Stimulated activated naive B cell treated with anti-CD40 and anti-IgM and Interleukin-4, amounts not matched to agents 10 μg/mL and 1 μg/mL and 100 μg/mL, for 72 hours (primary cell): ENCODE measurements around the gene LRMDA.

Experiments used
- ATAC-seq, 2 donors: fragments of 150-1000 bp; cut with Tn5 transposase; replicated peaks; 2 replicates each; pipeline ENCODE4 v1.10.0; 2021; ENCODE audit warnings: moderate library complexity in 1 of 2
- DNase-seq: peaks from one replicate; pipeline ENCODE4 v3.0.0; 2021
- H3K27ac Mint-ChIP-seq: one replicate; pipeline ENCODE4 v1.8.0; 2022; ENCODE audit warnings: mild to moderate bottlenecking, mixed read lengths
- H3K27me3 Mint-ChIP-seq, 2 donors: one replicate each; pipeline ENCODE4 v1.8.0; 2022; ENCODE audit warnings: mixed read lengths in 2 of 2
- H3K36me3 Mint-ChIP-seq, 2 donors: one replicate each; pipeline ENCODE4 v1.8.0; 2022; ENCODE audit warnings: mixed read lengths in 2 of 2, mild to moderate bottlenecking in 1 of 2
- H3K4me1 Mint-ChIP-seq, 2 donors: one replicate each; pipeline ENCODE4 v1.8.0; 2022; ENCODE audit warnings: mixed read lengths in 2 of 2, mild to moderate bottlenecking in 1 of 2
- H3K4me3 Mint-ChIP-seq, 2 donors: one replicate each; pipeline ENCODE4 v1.8.0; 2022; ENCODE audit warnings: mild to moderate bottlenecking in 2 of 2, mixed read lengths in 2 of 2, moderate library complexity in 1 of 2
- H3K9me3 Mint-ChIP-seq, 2 donors: one replicate each; pipeline ENCODE4 v1.8.0; 2022; ENCODE audit warnings: mixed read lengths in 2 of 2, mild to moderate bottlenecking in 1 of 2

Gene LRMDA

GRCh38 chr10:75476569-75476968 is 45.1 kb downstream of the LRMDA start:
- DNase-seq, result no peak
- Mint-ChIP-seq H3K27ac (no peak overlapping the region), H3K9me3 (peaks cover 3 to 4% of the 10 kb centered on the region in 2 donors), H3K4me1 (no peaks in the 10 kb centered on the region), H3K4me3 (no peak overlapping the region), H3K27me3 (no peaks in the 10 kb centered on the region), H3K36me3 (no peaks in the 10 kb centered on the region)
- no peak for ATAC-seq

GRCh38 chr10:75476985-75477384 is 45.6 kb downstream of the LRMDA start:
- DNase-seq (no peak), ATAC-seq (no peak)
- no peaks in the 10 kb centered on the region for H3K27me3 Mint-ChIP-seq
- H3K9me3 Mint-ChIP-seq, result peaks cover 3 to 4% of the 10 kb centered on the region in 2 donors
- H3K4me1 Mint-ChIP-seq, result no peaks in the 10 kb centered on the region
- no peak overlapping the region for H3K27ac Mint-ChIP-seq
- no peak overlapping the region for H3K4me3 Mint-ChIP-seq
- H3K36me3 Mint-ChIP-seq, result no peaks in the 10 kb centered on the region

- Mint-ChIP-seq H3K9me3 (peaks cover 3 to 4% of the 10 kb centered on the region in 2 donors), H3K4me3 (no peak overlapping the region), H3K4me1 (no peaks in the 10 kb centered on the region), H3K36me3 (no peaks in the 10 kb centered on the region), H3K27ac (no peak overlapping the region), H3K27me3 (no peaks in the 10 kb centered on the region)
- DNase-seq (no peak), ATAC-seq (no peak)
Observed at GRCh38 chr10:75477680-75478079, 46.3 kb downstream of the LRMDA start.

- no peak overlapping the region for H3K4me3 Mint-ChIP-seq
- no peaks in the 10 kb centered on the region for H3K9me3 Mint-ChIP-seq
- no peak overlapping the region for H3K27ac Mint-ChIP-seq
- ATAC-seq (no peak), DNase-seq (no peak)
- H3K4me1 Mint-ChIP-seq, result no peaks in the 10 kb centered on the region
- no peaks in the 10 kb centered on the region for H3K27me3 Mint-ChIP-seq
- no peaks in the 10 kb centered on the region for H3K36me3 Mint-ChIP-seq
Observed at GRCh38 chr10:75480374-75480773, 49.0 kb downstream of the LRMDA start.

GRCh38 chr10:75483188-75483587 is 51.8 kb downstream of the LRMDA start:
- Mint-ChIP-seq H3K4me1 (no peaks in the 10 kb centered on the region), H3K36me3 (no peaks in the 10 kb centered on the region), H3K9me3 (no peaks in the 10 kb centered on the region), H3K27ac (no peak overlapping the region), H3K4me3 (no peak overlapping the region), H3K27me3 (peaks cover 0 to 6% of the 10 kb centered on the region in 2 donors)
- DNase-seq (no peak), ATAC-seq (no peak)

GRCh38 chr10:75484717-75485116 is 53.3 kb downstream of the LRMDA start:
- DNase-seq, result no peak
- H3K9me3 Mint-ChIP-seq, result no peaks in the 10 kb centered on the region
- H3K4me1 Mint-ChIP-seq, result no peaks in the 10 kb centered on the region
- H3K27ac Mint-ChIP-seq, result no peak overlapping the region
- no peak for ATAC-seq
- no peaks in the 10 kb centered on the region for H3K36me3 Mint-ChIP-seq
- peaks cover 0 to 6% of the 10 kb centered on the region in 2 donors for H3K27me3 Mint-ChIP-seq
- no peak overlapping the region for H3K4me3 Mint-ChIP-seq

GRCh38 chr10:75486591-75486990 is 55.2 kb downstream of the LRMDA start:
- peaks cover 0 to 6% of the 10 kb centered on the region in 2 donors for H3K27me3 Mint-ChIP-seq
- no peak overlapping the region for H3K27ac Mint-ChIP-seq
- no peaks in the 10 kb centered on the region for H3K4me1 Mint-ChIP-seq
- no peak overlapping the region for H3K4me3 Mint-ChIP-seq
- ATAC-seq (no peak), DNase-seq (no peak)
- no peaks in the 10 kb centered on the region for H3K36me3 Mint-ChIP-seq
- H3K9me3 Mint-ChIP-seq, result no peaks in the 10 kb centered on the region

GRCh38 chr10:75487087-75487754 is 55.8 kb downstream of the LRMDA start:
- DNase-seq (no peak), ATAC-seq (no peak)
- Mint-ChIP-seq H3K27ac (no peak overlapping the region), H3K4me3 (no peak overlapping the region), H3K4me1 (no peaks in the 10 kb centered on the region), H3K9me3 (no peaks in the 10 kb centered on the region), H3K27me3 (peaks cover 0 to 6% of the 10 kb centered on the region in 2 donors), H3K36me3 (no peaks in the 10 kb centered on the region)

- Mint-ChIP-seq H3K9me3 (no peaks in the 10 kb centered on the region), H3K4me1 (no peaks in the 10 kb centered on the region), H3K27me3 (peaks cover 0 to 6% of the 10 kb centered on the region in 2 donors), H3K4me3 (no peak overlapping the region), H3K36me3 (no peaks in the 10 kb centered on the region), H3K27ac (no peak overlapping the region)
- DNase-seq (no peak), ATAC-seq (no peak)
Observed at GRCh38 chr10:75487755-75488125, 56.3 kb downstream of the LRMDA start.

GRCh38 chr10:75492173-75492925 is 60.9 kb downstream of the LRMDA start:
- H3K4me1 Mint-ChIP-seq, result no peaks in the 10 kb centered on the region
- DNase-seq, result no peak
- no peak overlapping the region for H3K27ac Mint-ChIP-seq
- H3K9me3 Mint-ChIP-seq, result peaks cover 0 to 2% of the 10 kb centered on the region in 2 donors
- peaks cover 0 to 9% of the 10 kb centered on the region in 2 donors for H3K27me3 Mint-ChIP-seq
- ATAC-seq, result no peak
- H3K36me3 Mint-ChIP-seq, result no peaks in the 10 kb centered on the region
- H3K4me3 Mint-ChIP-seq, result no peak overlapping the region

GRCh38 chr10:75493464-75493863 is 62.0 kb downstream of the LRMDA start:
- no peak for ATAC-seq

GRCh38 chr10:75495434-75496190 is 64.2 kb downstream of the LRMDA start:
- Mint-ChIP-seq H3K4me1 (no peaks in the 10 kb centered on the region), H3K27ac (no peak overlapping the region), H3K9me3 (peaks cover 0 to 2% of the 10 kb centered on the region in 2 donors), H3K36me3 (no peaks in the 10 kb centered on the region), H3K4me3 (no peak overlapping the region), H3K27me3 (peaks cover 0 to 9% of the 10 kb centered on the region in 2 donors)
- DNase-seq (no peak), ATAC-seq (no peak)

More at GRCh38 chr10:75493464-75493863, 62.0 kb downstream of the LRMDA start:
- peaks cover 0 to 6% of the 10 kb centered on the region in 2 donors for H3K27me3 Mint-ChIP-seq
- H3K36me3 Mint-ChIP-seq, result no peaks in the 10 kb centered on the region
- no peak overlapping the region for H3K4me3 Mint-ChIP-seq
- no peak overlapping the region for H3K27ac Mint-ChIP-seq
- DNase-seq, result no peak
- no peaks in the 10 kb centered on the region for H3K4me1 Mint-ChIP-seq
- H3K9me3 Mint-ChIP-seq, result peaks cover 0 to 2% of the 10 kb centered on the region in 2 donors

GRCh38 chr10:75496191-75496567 is 64.8 kb downstream of the LRMDA start:
- H3K36me3 Mint-ChIP-seq, result no peaks in the 10 kb centered on the region
- H3K4me3 Mint-ChIP-seq, result no peak overlapping the region
- no peak overlapping the region for H3K27ac Mint-ChIP-seq
- H3K4me1 Mint-ChIP-seq, result no peaks in the 10 kb centered on the region
- H3K9me3 Mint-ChIP-seq, result peaks cover 0 to 2% of the 10 kb centered on the region in 2 donors
- DNase-seq (no peak), ATAC-seq (no peak)
- H3K27me3 Mint-ChIP-seq, result peaks cover 0 to 9% of the 10 kb centered on the region in 2 donors

- peaks cover 0 to 2% of the 10 kb centered on the region in 2 donors for H3K9me3 Mint-ChIP-seq
- no peak overlapping the region for H3K27ac Mint-ChIP-seq
- no peak for ATAC-seq
Observed at GRCh38 chr10:75497997-75498883, 66.8 kb downstream of the LRMDA start.

More at GRCh38 chr10:75497997-75498883, 66.8 kb downstream of the LRMDA start:
- DNase-seq, result no peak
- H3K27me3 Mint-ChIP-seq, result peaks cover 0 to 9% of the 10 kb centered on the region in 2 donors
- H3K4me3 Mint-ChIP-seq, result no peak overlapping the region
- H3K36me3 Mint-ChIP-seq, result no peaks in the 10 kb centered on the region
- no peaks in the 10 kb centered on the region for H3K4me1 Mint-ChIP-seq
